ENCODE results near the gene SCLY.

- TF ChIP-seq CTCF (tag by site-specific recombination; IDR thresholded peaks at IDR 0.05) (no peak), ZNF621 (tag by site-specific recombination; IDR thresholded peaks at IDR 0.05) (no peak), PRDM4 (tag by site-specific recombination; IDR thresholded peaks at IDR 0.05) (no peak), ZNF639 (tag by site-specific recombination; IDR thresholded peaks at IDR 0.05) (no peak), ZFP37 (tag by site-specific recombination; IDR thresholded peaks at IDR 0.05) (no peak), REST (tag by site-specific recombination; IDR thresholded peaks at IDR 0.05) (no peak), ZNF791 (tag by site-specific recombination; IDR thresholded peaks at IDR 0.05) (no peak)
These were observed 3.6 kb downstream of the SCLY start for GRCh38 chr2:238064376-238064775.
